ENCODE measurements around the gene KREMEN1. TPM values are rescaled to one million over a fixed set of nuclear protein-coding genes. Genes with fewer than 3 reads are reported as not detected.
"Not testable (repeated sequence)": the region's sequence is repeated elsewhere in the genome, so short reads cannot be mapped to it uniquely, and the experiment has no call there.

The KREMEN1 gene
- total RNA-seq, 6 donors from 2014 or later = 8.4 to 24.3 (median 15.9) TPM

- no peaks in the 10 kb centered on the region for H3K9me3 ChIP-seq
- no peaks in the 10 kb centered on the region for H3K27me3 ChIP-seq
- peak overlapping the region; percentile 81 to 90 (median 86) for H3K27ac ChIP-seq
- 74 to 78% methylated on average over 8 of the region's 8 CpGs for WGBS, 2 donors
- peak overlapping the region in 1 of 4 donors; percentile 8 for H3K4me3 ChIP-seq
- H3K36me3 ChIP-seq = no peaks in the 10 kb centered on the region
- ATAC-seq (ENCODE audit: low FRiP score in 2 of 2) (no peak), DNase-seq (no peak)
- peaks cover 26 to 47% (median 40%) of the 10 kb centered on the region in 4 donors for H3K4me1 ChIP-seq
- TF ChIP-seq POLR2A (IDR thresholded peaks at IDR 0.05) (no peak), EP300 (IDR thresholded peaks at IDR 0.05) (no peak), CTCF (IDR thresholded peaks at IDR 0.05) (no peak), POLR2AphosphoS5 (IDR thresholded peaks at IDR 0.05) (no peak)
Measured at GRCh38 chr22:29032014-29032475, 40.8 kb upstream of the KREMEN1 start.

GRCh38 chr22:29032584-29032983 lies 40.3 kb upstream of the KREMEN1 start:
- Histone ChIP-seq H3K27ac (peak overlapping the region; percentile 81 to 90 (median 86)), H3K4me1 (peaks cover 26 to 53% (median 40%) of the 10 kb centered on the region in 4 donors), H3K9me3 (no peaks in the 10 kb centered on the region), H3K27me3 (no peaks in the 10 kb centered on the region), H3K4me3 (no peak overlapping the region), H3K36me3 (no peaks in the 10 kb centered on the region)
- TF ChIP-seq POLR2AphosphoS5 (IDR thresholded peaks at IDR 0.05) (peak; percentile 35 to 47), EP300 (IDR thresholded peaks at IDR 0.05) (peak in 1 of 4 donors; percentile 73), POLR2A (IDR thresholded peaks at IDR 0.05) (no peak)
- ATAC-seq (ENCODE audit: low FRiP score in 2 of 2) = no peak
- peak in 1 of 2 donors; percentile 47 for DNase-seq
- 42 to 44% methylated on average over 2 of the region's 2 CpGs for WGBS, 2 donors

GRCh38 chr22:29037340-29037932 lies 35.4 kb upstream of the KREMEN1 start:
- WGBS, 2 donors = 53 to 73% methylated on average over 4 of the region's 4 CpGs
- no peak for DNase-seq
- ATAC-seq (ENCODE audit: low FRiP score in 2 of 2) = no peak

GRCh38 chr22:29039148-29039547 lies 33.7 kb upstream of the KREMEN1 start:
- H3K27ac ChIP-seq = no peak overlapping the region
- peaks cover 17 to 22% (median 19%) of the 10 kb centered on the region in 4 donors for H3K4me1 ChIP-seq
- ATAC-seq (ENCODE audit: low FRiP score in 2 of 2) (no peak), DNase-seq (no peak)
- WGBS, 2 donors = 79 to 84% methylated on average over 9 of the region's 9 CpGs
- H3K27me3 ChIP-seq = no peaks in the 10 kb centered on the region
- TF ChIP-seq EP300 (IDR thresholded peaks at IDR 0.05) (no peak), POLR2AphosphoS5 (IDR thresholded peaks at IDR 0.05) (no peak), POLR2A (IDR thresholded peaks at IDR 0.05) (no peak), CTCF (IDR thresholded peaks at IDR 0.05) (no peak)
- no peak overlapping the region for H3K4me3 ChIP-seq
- H3K36me3 ChIP-seq = peaks cover 0 to 8% (median 0%) of the 10 kb centered on the region in 4 donors
- H3K9me3 ChIP-seq = no peaks in the 10 kb centered on the region

More at GRCh38 chr22:29037340-29037932, 35.4 kb upstream of the KREMEN1 start:
- TF ChIP-seq CTCF (IDR thresholded peaks at IDR 0.05) (no peak), EP300 (IDR thresholded peaks at IDR 0.05) (no peak), POLR2A (IDR thresholded peaks at IDR 0.05) (no peak), POLR2AphosphoS5 (IDR thresholded peaks at IDR 0.05) (no peak)
- H3K27me3 ChIP-seq = no peaks in the 10 kb centered on the region
- H3K4me1 ChIP-seq = peaks cover 18 to 29% (median 24%) of the 10 kb centered on the region in 4 donors
- H3K27ac ChIP-seq = peak overlapping the region in 2 of 4 donors; percentile 1 to 8
- no peak overlapping the region for H3K4me3 ChIP-seq
- no peaks in the 10 kb centered on the region for H3K9me3 ChIP-seq
- H3K36me3 ChIP-seq = no peaks in the 10 kb centered on the region

GRCh38 chr22:29039684-29040083 lies 33.2 kb upstream of the KREMEN1 start:
- peaks cover 17 to 22% (median 19%) of the 10 kb centered on the region in 4 donors for H3K4me1 ChIP-seq
- H3K27ac ChIP-seq; H3K9me3 ChIP-seq; ATAC-seq (ENCODE audit: low FRiP score in 2 of 2); H3K27me3 ChIP-seq; H3K36me3 ChIP-seq; H3K4me3 ChIP-seq; DNase-seq: not testable (repeated sequence)
- 82 to 89% methylated on average over 4 of the region's 4 CpGs for whole genome bisulfite sequencing, 2 donors

All from upper lobe of left lung (tissue), 6 donors.